Measurements from ENCODE around the gene CEP295NL.

- TF ChIP-seq CTCF (IDR thresholded peaks at IDR 0.05): no peak
- no peak for TF ChIP-seq POLR2A (IDR thresholded peaks at IDR 0.05)
These were observed 30.5 kb downstream of the CEP295NL start for GRCh38 chr17:78872486-78872885.
